KMS-11 (cell line): ENCODE data around the gene C1RL.

Experiments
- H2AFZ ChIP-seq: fragments of 200-600 bp; sonication (generic); 2 replicates; pipeline ENCODE4 v1.6.1; 2016; ENCODE audit warnings: antibody characterized with exemption, mixed run types, low read depth
- H3K27ac ChIP-seq: fragments of 200-600 bp; sonication (generic); 2 replicates; pipeline ENCODE4 v1.6.1; 2016; ENCODE audit warnings: mild to moderate bottlenecking, mixed run types
- H3K27me3 ChIP-seq: fragments of 200-600 bp; sonication (generic); 2 replicates; pipeline ENCODE4 v1.6.1; 2017; ENCODE audit warnings: mild to moderate bottlenecking, low read depth, mixed run types, moderate library complexity; ENCODE audit not compliant: insufficient read depth
- H3K36me3 ChIP-seq: fragments of 200-600 bp; sonication (generic); 2 replicates; pipeline ENCODE4 v1.6.1; 2017; ENCODE audit warnings: mild to moderate bottlenecking, mixed run types; ENCODE audit not compliant: insufficient read depth
- H3K4me1 ChIP-seq: fragments of 200-600 bp; sonication (generic); 2 replicates; pipeline ENCODE4 v1.6.1; 2016; ENCODE audit warnings: mild to moderate bottlenecking, low read depth, mixed run types; ENCODE audit not compliant: poor library complexity, severe bottlenecking
- H3K4me2 ChIP-seq: fragments of 200-600 bp; sonication (generic); 2 replicates; pipeline ENCODE4 v1.7.0; 2016; ENCODE audit warnings: mild to moderate bottlenecking, mixed run types
- H3K4me3 ChIP-seq: fragments of 200-600 bp; sonication (generic); IDR thresholded peaks from 2 replicates; pipeline ENCODE4 v1.6.1; 2017; ENCODE audit warnings: low read depth, low read length, mixed read lengths; ENCODE audit not compliant: insufficient read depth
- H3K79me2 ChIP-seq: fragments of 200-600 bp; sonication (generic); 2 replicates; pipeline ENCODE4 v1.6.1; 2016; ENCODE audit warnings: low read depth, mixed run types; ENCODE audit not compliant: insufficient read depth
- H3K9ac ChIP-seq: fragments of 200-600 bp; sonication (generic); 2 replicates; pipeline ENCODE4 v1.6.1; 2016; ENCODE audit warnings: mild to moderate bottlenecking, mixed run types
- H4K20me1 ChIP-seq: fragments of 200-600 bp; sonication (generic); 2 replicates; pipeline ENCODE4 v1.6.1; 2016; ENCODE audit warnings: mild to moderate bottlenecking, mixed run types; ENCODE audit not compliant: insufficient read depth
- CTCF ChIP-seq: fragments of 200-600 bp; sonication (generic); conservative IDR thresholded peaks from 2 replicates; pipeline ENCODE4 v1.6.1; 2017; ENCODE audit warnings: low read depth, mild to moderate bottlenecking, antibody characterized with exemption, low read length, moderate library complexity, mixed read lengths

Gene C1RL

GRCh38 chr12:7142056-7142644, 33.1 kb upstream of the C1RL start:
- no peak overlapping the region for H2AFZ ChIP-seq
- peaks cover 4% of the 10 kb centered on the region for H3K4me1 ChIP-seq
- no peak overlapping the region for H3K4me2 ChIP-seq
- peak; percentile 84 for TF ChIP-seq CTCF
- no peak overlapping the region for H3K4me3 ChIP-seq
- no peak overlapping the region for H3K9ac ChIP-seq
- no peak overlapping the region for H3K27ac ChIP-seq
- H4K20me1 ChIP-seq = no peaks in the 10 kb centered on the region
- H3K79me2 ChIP-seq = no peaks in the 10 kb centered on the region
- H3K36me3 ChIP-seq = no peaks in the 10 kb centered on the region
- H3K27me3 ChIP-seq = no peaks in the 10 kb centered on the region

- no peak for TF ChIP-seq CTCF
- Histone ChIP-seq H3K4me3 (no peak overlapping the region), H3K4me2 (no peak overlapping the region), H3K36me3 (no peaks in the 10 kb centered on the region), H4K20me1 (no peaks in the 10 kb centered on the region), H3K79me2 (no peaks in the 10 kb centered on the region), H3K4me1 (peaks cover 4% of the 10 kb centered on the region), H3K9ac (no peak overlapping the region), H2AFZ (no peak overlapping the region), H3K27me3 (no peaks in the 10 kb centered on the region), H3K27ac (no peak overlapping the region)
Observed at GRCh38 chr12:7141351-7142005, 32.5 kb upstream of the C1RL start.

- no peaks in the 10 kb centered on the region for H3K36me3 ChIP-seq
- H3K9ac ChIP-seq = no peak overlapping the region
- no peak for TF ChIP-seq CTCF
- no peaks in the 10 kb centered on the region for H4K20me1 ChIP-seq
- H3K4me3 ChIP-seq = no peak overlapping the region
- H3K27me3 ChIP-seq = no peaks in the 10 kb centered on the region
- H3K4me1 ChIP-seq = peaks cover 4% of the 10 kb centered on the region
- H3K79me2 ChIP-seq = no peaks in the 10 kb centered on the region
- H2AFZ ChIP-seq = no peak overlapping the region
- H3K4me2 ChIP-seq = no peak overlapping the region
- no peak overlapping the region for H3K27ac ChIP-seq
Observed at GRCh38 chr12:7139200-7139599, 30.2 kb upstream of the C1RL start.

GRCh38 chr12:7137908-7138307, 28.9 kb upstream of the C1RL start:
- no peak overlapping the region for H3K4me2 ChIP-seq
- no peaks in the 10 kb centered on the region for H4K20me1 ChIP-seq
- no peak for TF ChIP-seq CTCF
- H3K4me3 ChIP-seq = no peak overlapping the region
- H3K79me2 ChIP-seq = no peaks in the 10 kb centered on the region
- peaks cover 4% of the 10 kb centered on the region for H3K4me1 ChIP-seq
- H3K9ac ChIP-seq = no peak overlapping the region
- no peak overlapping the region for H3K27ac ChIP-seq
- H3K36me3 ChIP-seq = no peaks in the 10 kb centered on the region
- no peak overlapping the region for H2AFZ ChIP-seq
- H3K27me3 ChIP-seq = no peaks in the 10 kb centered on the region
